Measurements from ENCODE around the gene IL18BP. TPM values are rescaled to one million over a fixed set of nuclear protein-coding genes. Genes with fewer than 3 reads are reported as not detected.

IL18BP gene
- total RNA-seq, 1 experiment from 2014 or later: 1.0 TPM

DNA sequence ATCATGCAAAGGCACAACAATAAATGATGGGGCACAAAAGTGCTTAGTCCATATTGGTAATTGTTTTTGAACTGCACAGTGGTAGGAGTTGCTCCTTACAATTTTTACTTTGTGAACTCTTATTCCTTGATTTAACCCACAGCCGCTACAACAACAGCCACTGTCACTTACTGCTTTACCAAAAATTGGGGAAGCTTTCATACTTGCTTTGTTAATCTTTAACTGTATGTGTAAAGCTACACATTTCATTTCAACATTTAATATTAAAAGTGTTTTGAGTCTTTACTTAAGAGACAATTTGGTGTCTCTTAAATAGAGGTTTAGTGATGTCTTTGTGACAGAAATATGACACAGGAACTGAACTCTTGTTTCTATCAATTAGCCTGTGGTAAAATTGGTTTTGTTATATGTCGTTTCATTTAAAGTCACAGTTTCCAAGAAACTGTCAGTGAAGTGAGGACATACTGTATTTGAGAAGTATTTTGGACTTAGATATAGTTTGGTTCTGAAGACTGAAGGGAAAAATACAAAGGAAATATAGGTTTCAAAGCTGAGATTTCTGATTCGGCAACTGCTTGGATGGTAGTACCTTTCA is 6.5 kb upstream of the IL18BP start:
- DNase-seq (ENCODE audit: low read depth): no peak
- in situ Hi-C loops (cut with HindIII; ENCODE audit: low pct_unique_long_range_greater_than_20kb, low sequenced_read_pairs): no loop called here

DNA sequence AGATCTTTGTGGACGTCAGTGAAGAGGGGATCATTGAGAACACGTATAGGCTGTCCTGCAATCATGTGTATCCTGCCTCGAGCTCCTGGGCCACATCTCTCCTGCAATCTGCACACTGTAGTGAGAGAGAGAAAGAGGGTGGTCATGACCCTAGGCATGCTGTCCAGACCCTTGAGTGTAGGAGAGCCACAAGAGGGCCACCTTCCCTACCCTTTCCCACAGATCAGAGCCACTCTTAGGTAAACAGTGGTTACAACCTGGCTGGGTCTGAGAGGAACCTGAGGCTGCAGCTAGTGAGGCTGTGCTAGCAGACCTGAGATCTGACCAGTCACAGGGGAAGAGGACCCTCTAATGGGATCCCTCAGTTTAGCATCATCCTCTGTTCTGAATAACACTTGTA is 3.9 kb upstream of the IL18BP start:
- in situ Hi-C loops (cut with HindIII; ENCODE audit: low pct_unique_long_range_greater_than_20kb, low sequenced_read_pairs): no loop called here
- DNase-seq (ENCODE audit: low read depth): no peak

DNA sequence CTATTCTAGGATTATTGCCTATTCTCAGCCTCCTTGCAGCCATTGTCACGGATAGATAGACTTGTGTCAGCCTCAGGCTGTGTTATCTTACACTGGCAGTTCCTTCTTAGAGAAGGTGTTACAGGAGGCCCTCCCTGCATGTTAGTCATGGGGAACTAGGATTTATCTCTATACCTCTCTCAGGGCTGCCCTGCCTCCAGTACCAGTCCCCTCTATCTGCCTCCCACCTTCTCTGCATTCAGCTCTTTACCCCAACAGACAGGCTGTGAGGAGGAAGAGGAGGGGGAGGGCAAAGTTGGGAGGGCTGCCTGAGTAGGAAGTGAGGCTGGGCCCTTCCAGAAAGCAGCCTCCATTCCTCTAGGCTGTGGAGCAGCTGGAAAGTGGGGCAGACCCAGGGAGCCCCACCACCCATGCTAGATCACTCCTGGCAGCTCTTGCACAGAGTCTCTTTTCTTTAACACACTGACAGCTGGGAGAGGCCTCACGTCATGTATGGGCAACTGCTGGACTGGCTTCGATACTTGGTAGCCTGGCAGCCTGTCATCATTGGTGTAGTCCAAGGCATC is 2.9 kb upstream of the IL18BP start:
- in situ Hi-C loops (cut with HindIII; ENCODE audit: low pct_unique_long_range_greater_than_20kb, low sequenced_read_pairs): no loop called here
- no peak for DNase-seq (ENCODE audit: low read depth)

DNA sequence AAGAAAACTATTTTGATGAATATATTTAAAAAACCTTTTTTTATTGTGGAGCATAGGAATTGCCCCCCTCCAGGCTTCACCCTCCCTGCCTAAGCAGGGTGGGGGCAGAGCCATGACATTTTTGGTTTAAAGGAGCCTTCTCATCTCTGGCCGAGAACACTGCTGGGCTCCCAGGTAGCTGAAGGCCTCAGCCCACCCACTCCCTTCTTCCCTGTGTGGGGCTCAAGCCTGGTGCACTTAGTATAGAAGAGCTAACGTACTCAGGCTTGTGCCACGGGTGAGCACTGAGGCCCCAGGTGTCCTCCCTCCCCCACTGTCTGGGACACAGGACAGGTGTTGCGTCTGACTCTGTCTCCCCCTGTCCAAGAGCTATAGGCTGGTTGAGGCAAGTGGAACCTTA is 2.2 kb upstream of the IL18BP start:
- in situ Hi-C loops (cut with HindIII; ENCODE audit: low pct_unique_long_range_greater_than_20kb, low sequenced_read_pairs): no loop called here
- no peak for DNase-seq (ENCODE audit: low read depth)

DNA sequence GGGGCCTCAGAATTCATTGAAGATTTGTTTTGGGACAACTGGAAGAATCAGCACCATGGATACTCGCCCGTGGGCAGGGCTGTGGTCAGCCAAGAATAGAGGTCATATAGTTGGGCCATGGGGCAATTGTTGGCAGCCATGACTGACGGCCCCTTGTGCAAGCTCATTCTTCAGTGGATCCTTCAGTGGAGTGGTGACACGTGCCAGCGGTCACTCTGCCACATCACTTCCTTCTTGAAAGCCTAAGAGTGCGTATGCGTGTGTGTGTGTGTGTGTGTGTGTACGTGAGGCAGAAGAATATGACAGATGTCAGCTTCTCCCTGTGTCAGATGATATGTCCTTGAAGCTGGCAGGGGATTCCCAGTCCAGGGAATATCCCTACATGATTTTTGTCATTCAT is 1.8 kb upstream of the IL18BP start:
- in situ Hi-C loops (cut with HindIII; ENCODE audit: low pct_unique_long_range_greater_than_20kb, low sequenced_read_pairs): no loop called here

DNA sequence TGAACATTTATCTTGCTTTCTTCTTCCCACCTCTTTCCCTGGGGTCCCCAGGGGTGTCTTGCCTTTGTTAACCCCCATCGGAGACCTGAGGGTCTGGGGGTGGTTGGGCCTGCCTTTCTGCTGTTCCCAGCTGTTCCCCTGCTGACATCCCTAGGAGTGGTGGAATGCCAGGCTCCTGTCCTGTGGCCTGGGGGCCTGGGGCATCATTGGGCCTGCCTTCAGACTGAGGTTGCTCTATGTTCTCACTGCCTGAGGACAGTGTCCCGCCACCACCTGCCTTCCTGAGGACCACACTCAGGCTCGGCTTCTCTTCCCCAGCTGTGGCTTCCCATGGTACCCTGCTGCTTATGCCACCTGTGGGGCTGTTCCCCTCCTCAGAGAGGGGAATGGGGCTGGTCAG is 1.1 kb upstream of the IL18BP start:
- in situ Hi-C loops (cut with HindIII; ENCODE audit: low pct_unique_long_range_greater_than_20kb, low sequenced_read_pairs): no loop called here
- no peak for DNase-seq (ENCODE audit: low read depth)

More for the DNA sequence above, 1.8 kb upstream of the IL18BP start:
- no peak for DNase-seq (ENCODE audit: low read depth)

DNA sequence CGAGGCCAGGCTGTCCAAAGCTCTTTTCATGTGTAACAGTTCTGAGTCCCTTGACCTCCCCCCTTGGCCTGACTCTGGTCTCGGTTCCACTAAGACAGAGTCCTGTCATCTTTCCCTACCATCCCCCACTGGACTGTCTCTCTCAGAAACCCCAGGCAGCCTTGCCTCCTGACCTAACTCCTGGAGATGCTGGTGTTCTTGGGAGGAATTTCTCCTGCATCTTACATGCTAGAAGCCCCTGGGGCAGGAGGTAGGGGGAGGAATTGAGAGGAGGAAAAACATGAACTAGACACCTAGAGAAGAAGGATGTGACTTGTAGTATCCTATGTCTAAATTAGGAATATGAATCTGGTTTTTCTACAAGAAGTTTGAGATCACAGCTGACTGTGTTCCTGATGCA is 648 bp upstream of the IL18BP start:
- DNase-seq (ENCODE audit: low read depth): no peak
- in situ Hi-C loops (cut with HindIII; ENCODE audit: low pct_unique_long_range_greater_than_20kb, low sequenced_read_pairs): no loop called here

DNA sequence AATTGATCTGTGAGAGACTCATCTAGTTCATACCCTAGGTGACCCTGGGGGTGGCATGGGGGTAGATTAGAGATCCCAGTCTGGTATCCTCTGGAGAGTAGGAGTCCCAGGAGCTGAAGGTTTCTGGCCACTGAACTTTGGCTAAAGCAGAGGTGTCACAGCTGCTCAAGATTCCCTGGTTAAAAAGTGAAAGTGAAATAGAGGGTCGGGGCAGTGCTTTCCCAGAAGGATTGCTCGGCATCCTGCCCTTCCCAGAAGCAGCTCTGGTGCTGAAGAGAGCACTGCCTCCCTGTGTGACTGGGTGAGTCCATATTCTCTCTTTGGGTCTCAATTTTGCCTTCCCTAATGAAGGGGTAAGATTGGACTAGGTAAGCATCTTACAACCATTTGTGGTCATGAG is 653 bp downstream of the IL18BP start:
- DNase-seq (ENCODE audit: low read depth): no peak
- in situ Hi-C loops (cut with HindIII; ENCODE audit: low pct_unique_long_range_greater_than_20kb, low sequenced_read_pairs): no loop called here

DNA sequence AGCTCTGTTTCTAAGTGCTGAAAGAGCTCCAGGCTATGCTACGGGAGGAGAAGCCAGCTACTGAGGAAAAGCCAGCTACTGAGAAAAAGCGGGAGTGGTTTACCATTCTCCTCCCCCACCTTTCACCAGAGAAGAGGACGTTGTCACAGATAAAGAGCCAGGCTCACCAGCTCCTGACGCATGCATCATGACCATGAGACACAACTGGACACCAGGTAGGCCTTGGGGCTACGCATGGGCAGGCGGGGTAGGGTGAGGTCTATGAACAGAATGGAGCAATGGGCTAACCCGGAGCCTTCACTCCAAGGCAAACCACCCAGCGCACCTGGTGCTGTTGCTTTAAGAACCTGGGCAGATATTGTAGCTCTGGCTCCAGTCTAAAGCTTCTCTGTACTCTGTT is 1.1 kb downstream of the IL18BP start:
- DNase-seq (ENCODE audit: low read depth): no peak
- in situ Hi-C loops (cut with HindIII; ENCODE audit: low pct_unique_long_range_greater_than_20kb, low sequenced_read_pairs): no loop called here

DNA sequence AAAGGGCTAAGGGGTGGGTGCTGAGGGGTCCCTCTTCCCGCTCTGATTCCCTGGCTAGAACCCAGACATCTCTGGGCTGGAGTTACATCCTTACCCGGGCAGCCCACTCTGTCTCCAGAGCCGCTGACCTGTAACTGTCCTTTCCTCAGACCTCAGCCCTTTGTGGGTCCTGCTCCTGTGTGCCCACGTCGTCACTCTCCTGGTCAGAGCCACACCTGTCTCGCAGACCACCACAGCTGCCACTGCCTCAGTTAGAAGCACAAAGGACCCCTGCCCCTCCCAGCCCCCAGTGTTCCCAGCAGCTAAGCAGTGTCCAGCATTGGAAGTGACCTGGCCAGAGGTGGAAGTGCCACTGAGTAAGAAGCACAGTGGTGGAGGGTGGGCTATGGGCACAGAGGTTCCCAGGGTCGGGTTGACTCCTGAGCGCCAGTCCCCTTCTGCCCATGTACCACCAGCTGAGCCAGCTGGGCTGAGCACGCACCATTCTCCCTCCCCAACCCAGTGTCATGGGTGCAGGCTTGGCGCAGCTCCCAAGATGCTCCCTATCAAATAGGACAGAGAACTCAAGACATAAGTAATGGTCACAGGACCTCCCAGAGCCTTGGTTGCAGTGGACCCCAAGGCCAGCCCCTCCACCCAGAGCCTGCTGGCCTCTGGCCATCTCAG is 1.6 kb downstream of the IL18BP start:
- in situ Hi-C loops (cut with HindIII; ENCODE audit: low pct_unique_long_range_greater_than_20kb, low sequenced_read_pairs): no loop called here
- DNase-seq (ENCODE audit: low read depth): no peak

DNA sequence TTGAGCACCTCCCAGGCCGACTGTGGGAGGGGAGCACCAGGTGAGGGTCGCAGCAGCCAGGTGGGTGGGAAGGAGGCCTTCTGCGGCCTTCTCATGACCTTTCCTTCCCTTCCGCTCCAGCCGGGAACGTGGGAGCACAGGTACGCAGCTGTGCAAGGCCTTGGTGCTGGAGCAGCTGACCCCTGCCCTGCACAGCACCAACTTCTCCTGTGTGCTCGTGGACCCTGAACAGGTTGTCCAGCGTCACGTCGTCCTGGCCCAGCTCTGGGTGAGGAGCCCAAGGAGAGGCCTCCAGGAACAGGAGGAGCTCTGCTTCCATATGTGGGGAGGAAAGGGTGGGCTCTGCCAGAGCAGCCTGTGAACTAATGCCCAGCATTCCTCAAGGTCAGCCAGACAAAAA is 2.6 kb downstream of the IL18BP start:
- DNase-seq (ENCODE audit: low read depth): no peak
- in situ Hi-C loops (cut with HindIII; ENCODE audit: low pct_unique_long_range_greater_than_20kb, low sequenced_read_pairs): no loop called here

DNA sequence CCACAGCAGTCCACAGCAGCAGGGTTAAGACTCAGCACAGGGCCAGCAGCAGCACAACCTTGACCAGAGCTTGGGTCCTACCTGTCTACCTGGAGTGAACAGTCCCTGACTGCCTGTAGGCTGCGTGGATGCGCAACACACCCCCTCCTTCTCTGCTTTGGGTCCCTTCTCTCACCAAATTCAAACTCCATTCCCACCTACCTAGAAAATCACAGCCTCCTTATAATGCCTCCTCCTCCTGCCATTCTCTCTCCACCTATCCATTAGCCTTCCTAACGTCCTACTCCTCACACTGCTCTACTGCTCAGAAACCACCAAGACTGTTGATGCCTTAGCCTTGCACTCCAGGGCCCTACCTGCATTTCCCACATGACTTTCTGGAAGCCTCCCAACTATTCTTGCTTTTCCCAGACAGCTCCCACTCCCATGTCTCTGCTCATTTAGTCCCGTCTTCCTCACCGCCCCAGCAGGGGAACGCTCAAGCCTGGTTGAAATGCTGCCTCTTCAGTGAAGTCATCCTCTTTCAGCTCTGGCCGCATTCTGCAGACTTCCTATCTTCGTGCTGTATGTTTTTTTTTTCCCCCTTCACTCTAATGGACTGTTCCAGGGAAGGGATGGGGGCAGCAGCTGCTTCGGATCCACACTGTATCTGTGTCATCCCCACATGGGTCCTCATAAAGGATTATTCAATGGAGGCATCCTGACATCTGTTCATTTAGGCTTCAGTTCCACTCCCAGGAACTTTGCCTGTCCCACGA is 3.3 kb downstream of the IL18BP start:
- no peak for DNase-seq (ENCODE audit: low read depth)
- in situ Hi-C loops (cut with HindIII; ENCODE audit: low pct_unique_long_range_greater_than_20kb, low sequenced_read_pairs): no loop called here

DNA sequence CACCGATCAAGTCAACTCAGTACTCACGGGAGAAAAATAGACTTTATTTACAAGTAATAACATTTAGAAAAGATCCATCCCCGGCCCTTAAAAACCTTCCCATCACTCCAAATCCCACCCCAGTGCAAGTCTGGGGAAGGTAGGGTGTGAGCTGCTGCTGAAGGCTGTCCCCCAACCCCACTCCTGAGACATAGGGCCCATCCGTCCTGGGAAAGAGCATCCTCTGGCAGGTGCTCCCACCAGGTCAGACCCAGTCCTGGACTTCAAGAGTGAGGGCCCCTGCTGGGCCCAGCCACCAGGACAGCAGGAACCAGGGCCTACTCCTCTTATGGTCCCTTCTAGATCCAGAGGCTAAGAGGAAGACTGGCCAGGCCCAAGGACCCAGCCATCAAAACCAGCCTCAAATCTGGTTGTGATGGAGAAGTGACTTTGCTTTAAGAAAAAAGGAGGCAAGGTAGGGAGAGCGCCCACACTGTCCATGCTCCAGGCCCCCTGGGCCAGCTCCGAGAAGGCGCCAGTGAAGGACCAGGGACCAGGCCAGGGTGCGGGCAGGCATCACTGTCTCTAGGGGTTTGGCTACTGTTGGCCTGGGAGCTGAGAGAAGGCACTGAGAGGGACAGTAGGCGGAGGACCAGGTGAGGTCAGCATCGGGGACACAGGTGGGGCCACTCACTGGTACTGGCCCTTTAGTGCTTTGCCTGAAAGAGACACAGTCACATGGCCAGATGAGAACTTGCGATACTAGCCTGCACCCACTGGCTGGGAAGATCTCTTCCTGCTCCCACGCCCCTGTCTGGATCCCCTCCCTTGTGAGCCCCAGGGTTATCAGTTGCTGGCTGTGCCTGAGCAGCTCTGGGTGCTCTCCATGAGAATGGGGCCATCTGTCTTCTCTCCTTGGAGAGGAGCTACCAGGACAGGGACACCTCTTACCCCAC is 4.4 kb downstream of the IL18BP start:
- DNase-seq (ENCODE audit: low read depth): no peak
- in situ Hi-C loops (cut with HindIII; ENCODE audit: low pct_unique_long_range_greater_than_20kb, low sequenced_read_pairs): no loop called here

DNA sequence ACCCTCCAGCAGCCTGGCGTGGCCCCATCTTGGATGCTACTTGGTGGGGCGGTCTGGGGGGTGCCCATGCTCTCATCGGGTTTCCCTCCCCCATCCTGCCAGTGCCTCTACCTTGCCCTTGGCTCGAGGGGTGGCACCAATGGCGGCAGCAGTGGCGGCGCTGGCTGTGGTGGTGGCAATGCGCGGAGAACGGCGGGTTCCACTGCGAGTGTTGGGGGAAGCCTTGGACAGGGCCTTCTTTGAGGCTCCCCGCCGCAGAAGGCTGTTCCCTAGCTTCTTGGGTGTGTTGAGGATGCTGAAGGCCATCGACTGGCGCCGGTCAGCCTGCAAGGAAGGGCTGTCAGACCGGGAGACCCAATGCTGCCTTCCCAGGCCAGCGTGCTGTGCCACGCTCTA is 5.1 kb downstream of the IL18BP start:
- no peak for DNase-seq (ENCODE audit: low read depth)
- in situ Hi-C loops (cut with HindIII; ENCODE audit: low pct_unique_long_range_greater_than_20kb, low sequenced_read_pairs): no loop called here

DNA sequence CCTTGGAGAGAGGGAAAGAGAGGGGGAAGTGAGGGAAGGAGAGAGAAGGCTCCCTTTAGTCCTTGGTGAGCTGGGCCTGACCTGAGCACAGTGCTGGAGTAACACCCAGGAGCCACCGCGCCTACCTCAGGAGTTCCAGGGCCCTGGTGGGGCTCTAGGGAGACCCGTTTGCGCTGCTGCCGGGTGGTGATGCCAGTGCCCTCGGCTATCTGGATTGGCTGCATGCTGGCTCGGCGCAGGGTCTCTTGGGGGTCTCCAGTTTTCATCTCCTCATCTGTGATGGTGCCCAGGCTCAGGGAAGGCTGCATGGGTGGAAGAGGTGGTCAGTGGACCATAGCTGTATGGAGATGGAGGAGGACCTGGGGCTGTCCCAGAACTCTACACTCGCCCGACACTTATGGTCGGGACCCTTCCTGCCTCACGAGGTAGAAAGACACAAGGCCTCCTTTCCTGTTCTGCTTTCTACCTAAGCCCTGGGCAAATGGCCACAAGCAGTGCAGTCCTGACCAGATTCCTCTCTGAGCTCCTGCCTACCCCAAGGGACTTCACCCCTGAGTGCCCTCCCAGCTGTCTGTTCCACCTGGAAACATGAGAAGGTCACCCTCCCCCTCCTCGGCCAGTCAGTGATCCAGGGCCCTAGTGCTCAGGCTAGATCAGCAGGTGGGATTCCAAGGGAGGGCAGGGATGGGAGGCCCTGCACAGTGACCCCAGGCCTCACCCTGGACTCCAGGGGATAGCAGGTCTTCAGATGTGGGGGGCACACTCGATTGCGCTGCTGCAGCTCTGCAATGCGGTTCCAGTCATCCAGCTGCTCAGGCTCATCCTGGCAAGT is 6.0 kb downstream of the IL18BP start:
- no peak for DNase-seq (ENCODE audit: low read depth)
- in situ Hi-C loops (cut with HindIII; ENCODE audit: low pct_unique_long_range_greater_than_20kb, low sequenced_read_pairs): no loop called here

DNA sequence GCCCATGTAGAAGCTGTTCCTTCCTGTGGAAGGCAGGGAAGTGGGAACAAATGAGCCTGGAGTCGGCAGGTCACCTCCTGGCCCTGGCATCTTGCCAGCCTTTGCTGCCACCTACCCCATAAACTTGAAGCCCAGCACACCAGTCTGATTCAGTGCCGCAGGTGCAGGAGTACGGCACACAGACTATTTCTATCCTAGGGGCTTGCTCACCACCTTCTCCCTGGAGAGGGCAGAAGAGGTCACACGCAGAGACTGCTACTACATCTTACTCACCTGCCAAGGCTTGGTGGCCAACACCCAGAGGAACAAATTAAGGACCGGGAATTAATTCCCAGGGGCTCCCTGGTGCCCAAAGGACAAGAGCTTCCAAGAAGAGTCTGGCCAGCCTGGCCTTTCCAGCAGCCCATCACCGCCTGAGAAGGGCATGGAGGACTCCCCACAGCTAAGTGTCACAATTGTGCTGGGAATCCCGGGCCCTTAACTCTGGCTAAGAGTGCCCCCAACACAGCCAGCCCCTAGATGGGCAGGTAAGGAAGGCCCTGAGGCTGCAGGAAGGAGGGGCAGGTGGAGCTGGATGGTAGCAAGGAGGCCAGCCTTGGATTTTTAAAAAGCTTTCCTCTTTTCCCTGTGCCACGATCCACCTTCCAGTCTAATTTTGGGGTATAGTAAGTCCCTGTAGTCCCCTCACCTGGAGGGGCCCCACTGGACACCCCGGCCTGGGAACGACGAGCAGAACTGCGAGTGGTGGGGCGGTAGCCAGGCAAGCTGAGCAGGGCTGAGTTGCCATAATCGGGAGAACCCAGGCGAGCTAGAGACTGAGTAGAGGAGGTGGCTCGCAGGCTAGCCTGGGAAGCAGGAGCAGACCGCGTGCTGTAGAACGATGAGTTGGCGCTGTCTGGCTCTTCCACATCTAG is 6.9 kb downstream of the IL18BP start:
- no peak for DNase-seq (ENCODE audit: low read depth)
- in situ Hi-C loops (cut with HindIII; ENCODE audit: low pct_unique_long_range_greater_than_20kb, low sequenced_read_pairs): no loop called here
